ENCODE measurements around the gene IER5L.

IER5L gene

DNA sequence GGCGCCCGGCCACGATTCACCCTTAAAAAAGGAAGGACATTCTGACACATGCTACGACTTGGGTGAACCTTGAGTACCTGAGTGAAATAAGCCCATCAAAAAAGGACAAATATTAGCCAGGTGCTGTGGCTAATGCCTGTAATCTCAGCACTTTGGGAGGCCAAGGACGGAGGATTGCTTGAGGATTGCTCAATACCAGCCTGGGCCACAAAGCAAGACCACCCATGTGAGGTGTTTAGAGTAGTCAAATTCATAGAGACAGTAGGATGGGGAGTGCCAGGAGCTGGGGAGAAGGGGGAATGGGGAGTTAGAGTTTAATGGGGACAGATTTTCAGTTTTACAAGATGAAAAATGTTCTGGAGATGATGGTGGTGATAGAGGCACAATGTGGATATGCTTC, 32.1 kb upstream of the IER5L start:
- H3K4me1 Mint-ChIP-seq (ENCODE audit: low read depth): peaks cover 18% of the 10 kb centered on the region
- no peak overlapping the region for H3K4me3 Mint-ChIP-seq
- H3K27ac Mint-ChIP-seq: peak overlapping the region; percentile 8
- H3K36me3 Mint-ChIP-seq (ENCODE audit: low read depth): no peaks in the 10 kb centered on the region
- DNase-seq (ENCODE audit: low spot score): no peak
- no peaks in the 10 kb centered on the region for H3K9me3 Mint-ChIP-seq
- H3K27me3 Mint-ChIP-seq (ENCODE audit: low read depth): no peaks in the 10 kb centered on the region

- Mint-ChIP-seq H3K4me1 (ENCODE audit: low read depth) (peaks cover 18% of the 10 kb centered on the region), H3K27me3 (ENCODE audit: low read depth) (no peaks in the 10 kb centered on the region), H3K36me3 (ENCODE audit: low read depth) (no peaks in the 10 kb centered on the region), H3K4me3 (no peak overlapping the region), H3K9me3 (no peaks in the 10 kb centered on the region), H3K27ac (no peak overlapping the region)
- DNase-seq (ENCODE audit: low spot score): no peak
Measured at GRCh38 chr9:129209580-129209979, 31.5 kb upstream of the IER5L start.

GRCh38 chr9:129209109-129209508, 31.0 kb upstream of the IER5L start:
- DNase-seq (ENCODE audit: low spot score): no peak
- Mint-ChIP-seq H3K27me3 (ENCODE audit: low read depth) (no peaks in the 10 kb centered on the region), H3K4me1 (ENCODE audit: low read depth) (peaks cover 18% of the 10 kb centered on the region), H3K9me3 (no peaks in the 10 kb centered on the region), H3K4me3 (no peak overlapping the region), H3K36me3 (ENCODE audit: low read depth) (no peaks in the 10 kb centered on the region), H3K27ac (no peak overlapping the region)

- H3K27ac Mint-ChIP-seq: peak overlapping the region; percentile 72
- H3K4me3 Mint-ChIP-seq: peak overlapping the region; percentile 0
- H3K27me3 Mint-ChIP-seq (ENCODE audit: low read depth): no peaks in the 10 kb centered on the region
- peak; percentile 44 for DNase-seq (ENCODE audit: low spot score)
- no peaks in the 10 kb centered on the region for H3K9me3 Mint-ChIP-seq
- no peaks in the 10 kb centered on the region for H3K36me3 Mint-ChIP-seq (ENCODE audit: low read depth)
- peaks cover 18% of the 10 kb centered on the region for H3K4me1 Mint-ChIP-seq (ENCODE audit: low read depth)
Measured at GRCh38 chr9:129208207-129209032, 30.4 kb upstream of the IER5L start.

DNA sequence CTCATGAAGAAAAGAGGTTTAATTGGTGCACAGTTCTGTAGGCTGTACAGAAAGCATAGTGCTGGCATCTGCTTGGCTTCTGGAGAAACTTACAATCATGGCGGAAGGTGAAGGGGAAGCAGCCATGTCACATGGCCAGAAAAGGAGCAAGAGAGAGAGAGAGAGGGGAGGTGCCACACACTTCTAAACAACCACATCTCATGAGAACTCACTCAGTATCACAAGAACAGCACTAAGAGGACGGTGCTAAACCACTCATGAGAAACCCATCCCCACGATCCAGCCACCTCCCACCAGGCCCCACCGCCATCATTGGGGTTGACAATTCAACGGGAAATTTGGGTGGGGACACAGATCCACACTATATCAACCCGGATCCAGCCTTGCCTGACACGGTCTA, 28.8 kb upstream of the IER5L start:
- Mint-ChIP-seq H3K27me3 (ENCODE audit: low read depth) (no peaks in the 10 kb centered on the region), H3K4me1 (ENCODE audit: low read depth) (peaks cover 22% of the 10 kb centered on the region), H3K4me3 (no peak overlapping the region), H3K36me3 (ENCODE audit: low read depth) (no peaks in the 10 kb centered on the region), H3K27ac (no peak overlapping the region), H3K9me3 (no peaks in the 10 kb centered on the region)
- DNase-seq (ENCODE audit: low spot score): no peak

GRCh38 chr9:129206401-129206800, 28.3 kb upstream of the IER5L start:
- no peak for DNase-seq (ENCODE audit: low spot score)
- Mint-ChIP-seq H3K27ac (no peak overlapping the region), H3K4me3 (no peak overlapping the region), H3K4me1 (ENCODE audit: low read depth) (peaks cover 22% of the 10 kb centered on the region), H3K36me3 (ENCODE audit: low read depth) (no peaks in the 10 kb centered on the region), H3K9me3 (no peaks in the 10 kb centered on the region), H3K27me3 (ENCODE audit: low read depth) (no peaks in the 10 kb centered on the region)

DNA sequence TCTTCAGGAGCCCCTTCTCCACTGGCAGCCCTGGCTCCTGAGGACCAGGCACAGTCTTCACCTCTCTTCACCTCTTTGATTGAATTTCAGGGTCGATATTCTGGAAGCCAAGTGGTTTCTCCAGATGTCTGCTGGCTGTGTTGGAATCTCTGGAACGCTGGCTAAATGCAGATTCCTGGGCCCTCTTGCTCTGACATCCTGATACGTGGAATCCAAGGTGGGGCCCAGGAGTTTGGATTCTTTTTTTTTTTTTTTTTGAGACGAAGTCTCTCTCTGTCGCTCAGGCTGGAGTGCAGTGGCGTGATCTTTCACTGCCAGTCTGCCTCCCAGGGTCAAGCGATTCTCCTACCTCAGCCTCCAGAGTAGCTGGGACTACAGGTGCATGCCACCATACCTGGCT, 26.8 kb upstream of the IER5L start:
- no peak overlapping the region for H3K4me3 Mint-ChIP-seq
- no peaks in the 10 kb centered on the region for H3K9me3 Mint-ChIP-seq
- no peak for DNase-seq (ENCODE audit: low spot score)
- peaks cover 22% of the 10 kb centered on the region for H3K4me1 Mint-ChIP-seq (ENCODE audit: low read depth)
- H3K27me3 Mint-ChIP-seq (ENCODE audit: low read depth): no peaks in the 10 kb centered on the region
- H3K27ac Mint-ChIP-seq: no peak overlapping the region
- no peaks in the 10 kb centered on the region for H3K36me3 Mint-ChIP-seq (ENCODE audit: low read depth)

- Mint-ChIP-seq H3K4me1 (ENCODE audit: low read depth) (peaks cover 18% of the 10 kb centered on the region), H3K27ac (no peak overlapping the region), H3K27me3 (ENCODE audit: low read depth) (no peaks in the 10 kb centered on the region), H3K4me3 (peak overlapping the region; percentile 77), H3K36me3 (ENCODE audit: low read depth) (no peaks in the 10 kb centered on the region), H3K9me3 (no peaks in the 10 kb centered on the region)
- DNase-seq (ENCODE audit: low spot score): no peak
Measured at GRCh38 chr9:129203556-129203909, 25.5 kb upstream of the IER5L start.

GRCh38 chr9:129202613-129203555, 24.8 kb upstream of the IER5L start:
- H3K27me3 Mint-ChIP-seq (ENCODE audit: low read depth): no peaks in the 10 kb centered on the region
- DNase-seq (ENCODE audit: low spot score): peak; percentile 89
- peak overlapping the region; percentile 92 for H3K27ac Mint-ChIP-seq
- no peaks in the 10 kb centered on the region for H3K36me3 Mint-ChIP-seq (ENCODE audit: low read depth)
- H3K9me3 Mint-ChIP-seq: no peaks in the 10 kb centered on the region
- peaks cover 16% of the 10 kb centered on the region for H3K4me1 Mint-ChIP-seq (ENCODE audit: low read depth)
- peak overlapping the region; percentile 77 for H3K4me3 Mint-ChIP-seq

GRCh38 chr9:129201866-129202265, 23.8 kb upstream of the IER5L start:
- no peak for DNase-seq (ENCODE audit: low spot score)
- Mint-ChIP-seq H3K9me3 (no peaks in the 10 kb centered on the region), H3K36me3 (ENCODE audit: low read depth) (no peaks in the 10 kb centered on the region), H3K27ac (no peak overlapping the region), H3K4me3 (no peak overlapping the region), H3K27me3 (ENCODE audit: low read depth) (no peaks in the 10 kb centered on the region), H3K4me1 (ENCODE audit: low read depth) (peaks cover 9% of the 10 kb centered on the region)

DNA sequence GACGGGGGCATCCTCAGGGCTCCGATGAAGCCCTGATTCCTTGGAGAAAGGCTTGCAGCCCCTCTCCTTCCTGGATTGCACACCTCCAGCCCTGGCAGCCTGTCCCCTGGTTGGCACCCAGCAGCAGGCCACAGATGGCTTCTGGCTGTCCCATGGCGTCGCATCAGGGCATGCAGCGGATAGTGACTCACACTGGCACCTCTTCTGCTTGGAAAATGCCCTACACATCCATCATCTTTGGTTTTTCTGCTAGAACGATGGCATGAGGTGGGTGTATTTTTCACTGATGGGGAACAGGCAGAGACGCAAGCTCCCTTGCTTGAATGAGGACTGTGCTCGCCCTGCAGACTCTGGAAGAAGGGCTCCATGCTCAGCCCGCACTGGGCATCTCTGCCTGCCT, 23.2 kb upstream of the IER5L start:
- no peaks in the 10 kb centered on the region for H3K36me3 Mint-ChIP-seq (ENCODE audit: low read depth)
- H3K27me3 Mint-ChIP-seq (ENCODE audit: low read depth): no peaks in the 10 kb centered on the region
- H3K4me3 Mint-ChIP-seq: no peak overlapping the region

DNA sequence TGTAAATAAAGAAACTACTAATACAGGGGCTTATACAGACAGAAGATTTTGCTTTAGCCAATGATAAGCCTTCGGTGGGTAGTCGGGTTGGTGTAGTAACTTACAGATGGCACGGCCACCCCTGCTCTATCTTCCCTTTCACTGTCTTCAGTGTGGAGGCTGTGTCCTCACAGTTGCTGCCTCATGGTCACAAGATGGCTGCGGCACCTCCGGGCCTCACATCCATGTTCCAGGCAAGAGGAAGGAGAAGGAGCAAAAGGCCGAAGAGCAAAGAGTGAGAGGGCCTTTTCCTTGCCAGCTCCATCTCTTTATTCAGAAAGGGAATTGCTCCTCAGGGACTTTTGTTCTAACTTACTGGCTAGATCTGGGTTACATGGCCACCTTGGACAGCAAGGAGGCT, 22.2 kb upstream of the IER5L start:
- peaks cover 5% of the 10 kb centered on the region for H3K4me1 Mint-ChIP-seq (ENCODE audit: low read depth)
- H3K27me3 Mint-ChIP-seq (ENCODE audit: low read depth): no peaks in the 10 kb centered on the region
- H3K27ac Mint-ChIP-seq: no peak overlapping the region
- H3K9me3 Mint-ChIP-seq: no peaks in the 10 kb centered on the region
- DNase-seq (ENCODE audit: low spot score): no peak
- H3K36me3 Mint-ChIP-seq (ENCODE audit: low read depth): no peaks in the 10 kb centered on the region
- no peak overlapping the region for H3K4me3 Mint-ChIP-seq

More for the DNA sequence above, 23.2 kb upstream of the IER5L start:
- Mint-ChIP-seq H3K4me1 (ENCODE audit: low read depth) (peaks cover 5% of the 10 kb centered on the region), H3K27ac (no peak overlapping the region), H3K9me3 (no peaks in the 10 kb centered on the region)
- no peak for DNase-seq (ENCODE audit: low spot score)

- Mint-ChIP-seq H3K27me3 (ENCODE audit: low read depth) (peaks cover 3% of the 10 kb centered on the region), H3K9me3 (no peaks in the 10 kb centered on the region), H3K4me1 (ENCODE audit: low read depth) (peaks cover 5% of the 10 kb centered on the region), H3K36me3 (ENCODE audit: low read depth) (no peaks in the 10 kb centered on the region), H3K27ac (peak overlapping the region; percentile 56), H3K4me3 (no peak overlapping the region)
- no peak for DNase-seq (ENCODE audit: low spot score)
Measured at GRCh38 chr9:129199044-129199435, 21.0 kb upstream of the IER5L start.

GRCh38 chr9:129198319-129199043, 20.4 kb upstream of the IER5L start:
- no peak for DNase-seq (ENCODE audit: low spot score)
- H3K4me1 Mint-ChIP-seq (ENCODE audit: low read depth): peaks cover 5% of the 10 kb centered on the region
- no peak overlapping the region for H3K27ac Mint-ChIP-seq
- no peak overlapping the region for H3K4me3 Mint-ChIP-seq
- no peaks in the 10 kb centered on the region for H3K9me3 Mint-ChIP-seq
- peaks cover 4% of the 10 kb centered on the region for H3K27me3 Mint-ChIP-seq (ENCODE audit: low read depth)
- no peaks in the 10 kb centered on the region for H3K36me3 Mint-ChIP-seq (ENCODE audit: low read depth)

All from T-helper 2 cell treated with Interferon-gamma antibody and Interleukin-4, amounts not matched to agents 5 μg/mL and 100 μg/mL, for 36 hours (primary cell).